ENCODE measurements around the gene COMMD7. TPM values are rescaled to one million over a fixed set of nuclear protein-coding genes. Genes with fewer than 3 reads are reported as not detected.

COMMD7 gene
- total and polyA plus RNA-seq, 9 of the 15 experiments (the other 6 are each of a cell fraction or from before 2014, with no cell fraction given) = 11.9 to 69.1 (median 34.7) TPM

DNA sequence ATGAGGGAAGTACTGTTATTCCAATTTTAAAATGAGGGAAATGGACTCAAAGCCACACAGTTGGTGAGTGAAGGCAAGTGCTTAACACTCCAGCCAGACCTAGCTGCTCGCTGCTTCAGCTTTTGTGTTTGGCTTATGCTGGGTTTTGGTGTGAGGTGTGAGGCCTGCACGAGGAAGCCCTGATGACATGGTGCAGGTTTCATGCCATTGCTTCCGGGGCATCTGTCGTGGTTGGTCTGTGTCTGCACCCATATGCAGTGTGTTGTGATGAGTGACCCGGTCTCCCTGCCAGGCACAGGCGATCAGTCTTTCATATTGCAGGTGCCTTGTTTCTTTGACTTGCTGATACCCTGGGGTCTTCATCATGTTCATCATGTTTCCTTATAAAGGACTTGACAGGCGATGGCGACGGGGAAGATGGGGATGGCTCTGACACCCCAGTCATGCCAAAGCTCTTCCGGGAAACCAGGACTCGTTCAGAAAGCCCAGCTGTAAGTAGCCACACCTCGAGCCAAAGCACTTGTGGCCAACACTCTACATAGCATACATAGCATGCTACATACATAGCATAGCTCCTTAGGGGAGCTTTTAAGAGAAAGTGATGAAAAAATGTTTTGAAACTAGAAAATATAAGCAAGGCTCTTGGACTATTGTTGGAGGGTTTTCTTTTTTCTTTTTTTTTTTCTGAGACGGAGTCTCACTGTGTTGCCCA is 41.3 kb upstream of the COMMD7 start (continued):
- TF ChIP-seq, protein P1, sequence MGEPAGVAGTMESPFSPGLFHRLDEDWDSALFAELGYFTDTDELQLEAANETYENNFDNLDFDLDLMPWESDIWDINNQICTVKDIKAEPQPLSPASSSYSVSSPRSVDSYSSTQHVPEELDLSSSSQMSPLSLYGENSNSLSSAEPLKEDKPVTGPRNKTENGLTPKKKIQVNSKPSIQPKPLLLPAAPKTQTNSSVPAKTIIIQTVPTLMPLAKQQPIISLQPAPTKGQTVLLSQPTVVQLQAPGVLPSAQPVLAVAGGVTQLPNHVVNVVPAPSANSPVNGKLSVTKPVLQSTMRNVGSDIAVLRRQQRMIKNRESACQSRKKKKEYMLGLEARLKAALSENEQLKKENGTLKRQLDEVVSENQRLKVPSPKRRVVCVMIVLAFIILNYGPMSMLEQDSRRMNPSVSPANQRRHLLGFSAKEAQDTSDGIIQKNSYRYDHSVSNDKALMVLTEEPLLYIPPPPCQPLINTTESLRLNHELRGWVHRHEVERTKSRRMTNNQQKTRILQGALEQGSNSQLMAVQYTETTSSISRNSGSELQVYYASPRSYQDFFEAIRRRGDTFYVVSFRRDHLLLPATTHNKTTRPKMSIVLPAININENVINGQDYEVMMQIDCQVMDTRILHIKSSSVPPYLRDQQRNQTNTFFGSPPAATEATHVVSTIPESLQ (CRISPR knock-in tag; IDR thresholded peaks at IDR 0.05) = no peak
- TF ChIP-seq ZNF212 (CRISPR knock-in tag; IDR thresholded peaks at IDR 0.05) = no peak
- TF ChIP-seq FOXM1 (IDR thresholded peaks at IDR 0.05; ENCODE audit: low read depth) = no peak
- no peak for TF ChIP-seq FOXM1 (CRISPR knock-in tag; IDR thresholded peaks at IDR 0.05; ENCODE audit: low read depth)
- TF ChIP-seq ZNF232 (CRISPR knock-in tag; IDR thresholded peaks at IDR 0.05) = no peak

DNA sequence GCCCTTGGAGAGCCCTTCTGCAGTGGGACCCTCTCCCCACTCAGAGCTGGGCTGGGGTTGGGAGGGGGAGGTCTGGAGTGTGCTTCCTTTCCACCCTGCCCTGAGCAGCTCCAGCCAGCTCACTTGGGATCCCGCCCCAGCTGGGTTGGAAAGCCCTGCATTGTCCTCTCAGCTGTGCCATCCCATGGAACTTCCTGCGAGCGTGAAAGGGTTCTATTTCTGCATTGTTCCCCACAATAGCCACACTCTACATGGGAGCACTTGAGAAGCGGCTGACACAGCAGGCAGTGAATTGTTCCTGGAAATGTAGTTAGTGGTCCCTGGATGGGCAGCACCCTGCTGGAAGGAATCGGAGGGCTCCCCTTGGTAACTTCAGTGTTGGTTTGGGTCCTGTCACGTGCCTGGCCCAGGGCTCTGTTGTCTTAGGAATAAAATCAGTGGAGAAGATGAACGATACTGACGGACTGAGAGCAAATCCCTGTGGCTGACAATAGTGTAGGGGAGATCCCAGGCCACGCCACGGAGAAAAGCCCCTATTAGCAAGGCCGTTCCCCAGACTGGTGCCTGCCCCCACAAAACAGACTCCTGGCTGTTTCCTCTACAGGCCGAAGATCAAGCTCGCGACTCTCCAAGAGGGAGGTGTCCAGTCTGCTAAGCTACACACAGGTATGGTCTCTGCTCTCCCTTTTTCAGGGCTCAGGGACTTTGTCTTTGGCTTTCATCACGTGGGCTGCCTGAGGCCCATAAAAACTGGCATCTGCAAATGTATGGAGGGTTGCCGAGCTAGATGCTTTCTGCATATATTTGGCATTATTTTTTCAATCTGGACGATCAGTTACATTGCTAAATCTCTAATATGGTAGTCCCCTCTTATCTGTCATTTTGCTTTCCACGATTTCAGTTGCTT is 37.7 kb upstream of the COMMD7 start:
- ChIA-PET CTCF (ENCODE audit: low intra/inter-chr PET ratio) (interaction anchor here (0.6 kb wide), 1 partner anchor 98 kb away, joined by 3 read pairs; no protein-coding TSS in a partner anchor), POLR2A (interaction anchor here (0.6 kb wide), 2 partner anchors 10 to 270 kb away, joined by 3 to 4 read pairs; no protein-coding TSS in a partner anchor)
- H3K79me2 ChIP-seq (ENCODE audit: control insufficient read depth, insufficient read depth, low read length) = peaks cover 34% of the 10 kb centered on the region
- no TSS peak for BruUV-seq (replicated peaks)
- H3K36me3 ChIP-seq (ENCODE audit: control insufficient read depth, insufficient read depth, low read length) = peaks cover 87% of the 10 kb centered on the region
- FAIRE-seq (no peak), DNase-seq (ENCODE audit: extremely low read depth in 1 of 4, low spot score in 3 of 4) (no peak), ATAC-seq (no peak)
- H2AFZ ChIP-seq (ENCODE audit: low read depth, low read length) = no peak overlapping the region
- H4K20me1 ChIP-seq (replicated peaks; ENCODE audit: control insufficient read depth, insufficient read depth, low read length) = peaks cover 10% of the 10 kb centered on the region
- WGBS (ENCODE audit: insufficient coverage, low coverage, missing lambda C conversion rate) = 93% methylated on average over 17 of the region's 18 CpGs
- intact Hi-C loops (cut with micrococcal nuclease) (no loop called here), in situ Hi-C loops (cut with MboI) (no loop called here)
- no peaks in the 10 kb centered on the region for H3K27me3 ChIP-seq (ENCODE audit: control insufficient read depth in 2 of 2, insufficient read depth in 2 of 2, low read length in 2 of 2)
- no peak overlapping the region for H3K4me3 ChIP-seq
- H3K4me2 ChIP-seq (ENCODE audit: insufficient read depth, low read length) = no peak overlapping the region
- no peak overlapping the region for H3K27ac ChIP-seq (ENCODE audit: extremely low read depth, low read depth, low read length)
- peaks cover 4% of the 10 kb centered on the region for H3K9me1 ChIP-seq (ENCODE audit: control insufficient read depth, insufficient read depth, low read length)
- H3K9me3 ChIP-seq (replicated peaks; ENCODE audit: control insufficient read depth, insufficient read depth, low read depth, low read length) = no peaks in the 10 kb centered on the region
- peaks cover 0 to 6% of the 10 kb centered on the region in 2 experiments; a peak in 3 of 5 replicates for H3K4me1 ChIP-seq (replicated peaks in 1 of 2; ENCODE audit: control insufficient read depth in 2 of 2, insufficient read depth in 2 of 2, low read length in 2 of 2)
- no peak overlapping the region for H3K9ac ChIP-seq (ENCODE audit: insufficient read depth in 1 of 2, low read depth in 2 of 2, low read length in 2 of 2)
- no peak for TF ChIP-seq HNRNPUL1 (IDR thresholded peaks at IDR 0.05; ENCODE audit: low read length)
- TF ChIP-seq DMBX1 (CRISPR knock-in tag; IDR thresholded peaks at IDR 0.05; ENCODE audit: borderline replicate concordance) = no peak
- TF ChIP-seq PRPF4 (IDR thresholded peaks at IDR 0.05; ENCODE audit: insufficient read depth, low read depth, low read length, poor library complexity, severe bottlenecking) = no peak
- TF ChIP-seq, protein P2, sequence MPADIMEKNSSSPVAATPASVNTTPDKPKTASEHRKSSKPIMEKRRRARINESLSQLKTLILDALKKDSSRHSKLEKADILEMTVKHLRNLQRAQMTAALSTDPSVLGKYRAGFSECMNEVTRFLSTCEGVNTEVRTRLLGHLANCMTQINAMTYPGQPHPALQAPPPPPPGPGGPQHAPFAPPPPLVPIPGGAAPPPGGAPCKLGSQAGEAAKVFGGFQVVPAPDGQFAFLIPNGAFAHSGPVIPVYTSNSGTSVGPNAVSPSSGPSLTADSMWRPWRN (IDR thresholded peaks at IDR 0.05; ENCODE audit: low read depth) = no peak
- no peak for TF ChIP-seq NFE2L1 (tag; IDR thresholded peaks at IDR 0.05; ENCODE audit: borderline replicate concordance, low read depth)
- no peak for TF ChIP-seq DPF2 (IDR thresholded peaks at IDR 0.05)
- TF ChIP-seq SNRNP70 (optimal IDR thresholded peaks at IDR 0.05; ENCODE audit: low read depth, low read length) = no peak
